Activated B cell treated with CpG ODN at 0.5 μM for 24 hours (primary cell): ENCODE results near the gene MISP. TPM values are rescaled to one million over a fixed set of nuclear protein-coding genes. Genes with fewer than 3 reads are reported as not detected.

Experiments used
- ATAC-seq: fragments of 200-7000 bp; cut with Tn5 transposase; one replicate; pipeline ENCODE4 v1.10.0; 2021; ENCODE audit warnings: low read depth, mild to moderate bottlenecking, moderate library complexity
- CTCF ChIA-PET: fragments of 350-600 bp; sonication (Branson Sonifier 250); formaldehyde crosslinking; loops from one replicate; lab custom pipeline; 2021; ENCODE audit warnings: antibody characterized with exemption; lab: Charles Lee
- POLR2A ChIA-PET: fragments of 350-600 bp; sonication (Branson Sonifier 250); formaldehyde crosslinking; loops from one replicate; lab custom pipeline; 2021; ENCODE audit warnings: antibody characterized with exemption; lab: Charles Lee
- DNase-seq: peaks from one replicate; pipeline ENCODE4 v3.0.0; 2022
- H3K27ac Mint-ChIP-seq: one replicate; pipeline ENCODE4 v1.8.0; 2020; ENCODE audit warnings: mixed read lengths
- H3K27me3 Mint-ChIP-seq: one replicate; pipeline ENCODE4 v1.8.0; 2021; ENCODE audit warnings: mixed read lengths
- H3K36me3 Mint-ChIP-seq: one replicate; pipeline ENCODE4 v1.8.0; 2021; ENCODE audit warnings: low read depth, mixed read lengths
- H3K4me1 Mint-ChIP-seq: one replicate; pipeline ENCODE4 v1.8.0; 2021; ENCODE audit warnings: mixed read lengths
- H3K4me3 Mint-ChIP-seq: one replicate; pipeline ENCODE4 v1.8.0; 2020; ENCODE audit warnings: mild to moderate bottlenecking, mixed read lengths
- H3K9me3 Mint-ChIP-seq: one replicate; pipeline ENCODE4 v1.8.0; 2020; ENCODE audit warnings: mixed read lengths
- intact Hi-C: fragments of 100-400 bp; cut with micrococcal nuclease; formaldehyde crosslinking; loops from one replicate; pipeline ENCODE4 v1.15.1; 2024
- total RNA-seq: library from RNA; stranded (reverse); gene quantifications from 2 replicates; pipeline ENCODE4 v1.2.3, GENCODE V29; 2022
- TF ChIP-seq, protein P1 (sequence below): fragments of 200-600 bp; IDR thresholded peaks from one replicate; pipeline ENCODE4 v1.8.0; 2022; ENCODE audit warnings: antibody characterized with exemption, mild to moderate bottlenecking

The MISP gene
- total RNA-seq, 1 donor from 2014 or later = not detected

DNA sequence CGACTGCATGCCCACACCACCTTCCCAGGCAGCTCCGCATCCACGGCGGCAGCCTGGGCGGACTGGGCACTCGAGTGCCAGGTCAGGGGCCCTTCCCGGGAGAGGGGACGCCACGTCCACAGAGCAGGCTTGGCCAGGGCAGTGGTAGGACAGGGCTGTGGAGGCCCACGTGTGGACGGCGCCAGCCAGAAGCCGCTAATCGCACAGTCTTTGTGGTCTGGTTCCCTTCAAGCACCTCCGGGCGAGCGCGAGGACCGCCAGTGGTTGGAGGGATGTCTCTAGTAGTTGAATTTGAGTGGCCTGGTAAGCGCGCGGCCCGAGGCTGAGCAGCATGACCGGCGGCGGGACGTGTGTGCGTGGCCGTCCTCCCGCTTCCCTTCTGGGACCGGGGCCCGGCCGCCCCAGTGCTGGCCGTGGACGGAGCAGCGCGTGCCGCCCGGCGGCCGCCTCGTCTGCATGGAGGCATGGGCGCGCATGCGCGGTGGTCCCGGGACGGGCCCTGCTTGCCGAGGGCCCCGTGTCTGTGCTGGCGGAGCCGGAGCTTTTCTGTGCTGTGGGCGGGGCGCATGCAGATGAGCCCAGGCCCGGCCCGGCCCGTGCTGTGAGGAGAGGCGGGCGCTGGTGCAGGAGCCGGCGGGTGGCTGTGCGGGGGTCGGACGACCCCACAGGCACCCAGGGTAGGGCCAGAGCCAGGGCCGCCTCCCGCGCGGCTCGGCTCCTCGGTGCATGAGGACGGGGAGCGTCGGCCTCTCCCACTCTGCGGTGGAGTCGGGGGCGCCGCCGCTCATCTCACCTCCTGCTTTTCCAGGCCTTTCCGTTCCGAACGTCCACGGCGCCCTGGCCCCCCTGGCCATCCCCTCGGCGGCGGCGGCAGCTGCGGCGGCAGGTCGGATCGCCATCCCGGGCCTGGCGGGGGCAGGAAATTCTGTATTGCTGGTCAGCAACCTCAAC lies 55.0 kb downstream of the MISP start:
- H3K9me3 Mint-ChIP-seq = no peaks in the 10 kb centered on the region
- no peak overlapping the region for H3K27ac Mint-ChIP-seq
- CTCF ChIA-PET = no interaction called here
- ATAC-seq (no peak), DNase-seq (no peak)
- no peaks in the 10 kb centered on the region for H3K27me3 Mint-ChIP-seq
- H3K4me1 Mint-ChIP-seq = peaks cover 13% of the 10 kb centered on the region
- intact Hi-C loops = no loop called here
- no peak overlapping the region for H3K4me3 Mint-ChIP-seq
- POLR2A ChIA-PET = no interaction called here
- TF ChIP-seq, protein P1, sequence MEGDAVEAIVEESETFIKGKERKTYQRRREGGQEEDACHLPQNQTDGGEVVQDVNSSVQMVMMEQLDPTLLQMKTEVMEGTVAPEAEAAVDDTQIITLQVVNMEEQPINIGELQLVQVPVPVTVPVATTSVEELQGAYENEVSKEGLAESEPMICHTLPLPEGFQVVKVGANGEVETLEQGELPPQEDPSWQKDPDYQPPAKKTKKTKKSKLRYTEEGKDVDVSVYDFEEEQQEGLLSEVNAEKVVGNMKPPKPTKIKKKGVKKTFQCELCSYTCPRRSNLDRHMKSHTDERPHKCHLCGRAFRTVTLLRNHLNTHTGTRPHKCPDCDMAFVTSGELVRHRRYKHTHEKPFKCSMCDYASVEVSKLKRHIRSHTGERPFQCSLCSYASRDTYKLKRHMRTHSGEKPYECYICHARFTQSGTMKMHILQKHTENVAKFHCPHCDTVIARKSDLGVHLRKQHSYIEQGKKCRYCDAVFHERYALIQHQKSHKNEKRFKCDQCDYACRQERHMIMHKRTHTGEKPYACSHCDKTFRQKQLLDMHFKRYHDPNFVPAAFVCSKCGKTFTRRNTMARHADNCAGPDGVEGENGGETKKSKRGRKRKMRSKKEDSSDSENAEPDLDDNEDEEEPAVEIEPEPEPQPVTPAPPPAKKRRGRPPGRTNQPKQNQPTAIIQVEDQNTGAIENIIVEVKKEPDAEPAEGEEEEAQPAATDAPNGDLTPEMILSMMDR = no peak
- H3K36me3 Mint-ChIP-seq = peaks cover 65% of the 10 kb centered on the region

DNA sequence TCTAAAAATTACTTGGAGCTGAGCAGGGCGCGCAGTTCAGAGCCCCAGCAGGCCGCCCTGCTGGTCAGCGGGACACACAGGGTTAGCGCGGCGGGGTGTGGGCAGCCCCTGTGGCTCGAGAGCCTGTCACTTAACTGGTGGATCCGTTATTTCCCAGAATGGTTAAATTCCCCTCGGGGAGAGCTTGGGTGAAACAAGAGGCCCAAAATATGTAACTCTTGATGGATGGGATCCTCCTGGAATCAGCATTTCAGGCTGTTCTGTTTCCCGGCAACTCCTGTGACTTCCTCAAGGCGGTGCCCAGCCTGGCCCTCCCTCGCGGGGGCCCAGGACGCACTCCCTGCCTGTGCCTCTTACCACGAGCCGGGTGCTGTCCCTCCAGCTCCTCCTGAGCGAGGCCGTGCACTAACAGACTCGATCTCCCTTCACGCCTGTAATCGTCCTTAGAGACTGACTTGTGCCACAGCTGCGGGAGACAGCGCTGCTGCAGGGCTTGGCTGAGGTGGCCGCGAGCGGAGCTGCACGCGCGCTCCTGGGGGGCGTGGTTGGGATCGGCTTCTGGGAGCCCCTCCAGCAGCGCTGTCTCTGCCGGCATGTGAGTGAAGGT lies 56.0 kb downstream of the MISP start:
- no peaks in the 10 kb centered on the region for H3K9me3 Mint-ChIP-seq
- peaks cover 65% of the 10 kb centered on the region for H3K36me3 Mint-ChIP-seq
- no peak for ATAC-seq
- DNase-seq = no peak
- no peak overlapping the region for H3K4me3 Mint-ChIP-seq
- no peak overlapping the region for H3K27ac Mint-ChIP-seq
- POLR2A ChIA-PET = interaction anchor here (0.5 kb wide), 1 partner anchor 239 kb away, joined by 3 read pairs; no protein-coding TSS in a partner anchor
- TF ChIP-seq, protein P1 = no peak
- H3K27me3 Mint-ChIP-seq = no peaks in the 10 kb centered on the region
- intact Hi-C loops = no loop called here
- peaks cover 6% of the 10 kb centered on the region for H3K4me1 Mint-ChIP-seq
- CTCF ChIA-PET = no interaction called here

DNA sequence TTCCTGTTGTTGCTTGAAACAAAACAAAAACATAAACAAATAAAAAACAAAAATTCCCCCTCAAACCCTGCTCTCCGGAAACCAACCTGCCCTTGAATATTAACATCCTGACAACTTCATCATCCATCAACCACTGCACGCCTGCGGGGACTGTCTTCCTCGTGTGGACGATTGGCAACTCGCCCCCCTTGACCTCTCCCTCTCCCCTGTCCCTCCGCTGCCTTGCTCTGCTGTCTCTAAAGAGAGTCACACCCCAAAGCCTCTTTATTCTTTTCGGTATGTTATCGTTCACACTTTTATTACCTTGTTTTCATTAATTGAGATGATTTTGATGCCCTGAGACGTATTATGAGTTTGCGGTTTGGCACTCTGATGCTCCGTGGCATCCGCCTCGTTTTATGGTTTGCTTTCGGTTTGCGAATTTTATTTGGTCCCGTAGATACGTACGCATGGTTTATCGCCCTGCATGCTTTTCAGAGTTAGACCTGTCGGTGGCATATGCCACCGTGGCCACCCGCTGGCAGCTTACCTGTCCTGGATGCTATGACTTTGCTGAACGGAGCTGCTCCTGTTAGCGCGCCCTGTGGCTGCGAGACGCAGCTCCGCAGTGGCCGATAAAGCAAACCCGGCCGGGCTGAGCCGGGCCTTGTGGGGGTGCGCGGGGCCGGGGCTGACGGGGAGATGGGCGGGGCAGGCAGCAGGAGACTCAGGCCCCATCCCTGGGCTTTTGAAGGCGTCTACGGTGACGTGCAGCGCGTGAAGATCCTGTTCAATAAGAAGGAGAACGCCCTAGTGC lies 56.9 kb downstream of the MISP start:
- Mint-ChIP-seq H3K4me1 (no peaks in the 10 kb centered on the region), H3K9me3 (no peaks in the 10 kb centered on the region), H3K36me3 (peaks cover 64% of the 10 kb centered on the region), H3K4me3 (no peak overlapping the region), H3K27me3 (no peaks in the 10 kb centered on the region), H3K27ac (peak overlapping the region; percentile 1)
- ChIA-PET POLR2A (interaction anchor here (0.5 to 1.4 kb wide), 3 partner anchors 9 to 240 kb away, joined by 3 to 5 read pairs (median 3); no protein-coding TSS in a partner anchor), CTCF (no interaction called here)
- TF ChIP-seq, protein P1 = no peak
- no peak for ATAC-seq
- no peak for DNase-seq
- intact Hi-C loops = no loop called here

DNA sequence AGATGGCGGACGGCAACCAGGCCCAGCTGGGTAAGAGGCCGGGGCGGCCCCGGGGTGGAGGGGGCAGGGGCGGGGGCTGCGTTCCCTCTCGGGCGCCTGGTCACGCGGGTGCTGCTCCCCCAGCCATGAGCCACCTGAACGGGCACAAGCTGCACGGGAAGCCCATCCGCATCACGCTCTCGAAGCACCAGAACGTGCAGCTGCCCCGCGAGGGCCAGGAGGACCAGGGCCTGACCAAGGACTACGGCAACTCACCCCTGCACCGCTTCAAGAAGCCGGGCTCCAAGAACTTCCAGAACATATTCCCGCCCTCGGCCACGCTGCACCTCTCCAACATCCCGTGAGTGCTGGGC lies 57.5 kb downstream of the MISP start:
- ChIA-PET CTCF (no interaction called here), POLR2A (interaction anchor here (0.6 to 1.4 kb wide), 2 partner anchors 9 to 108 kb away, joined by 3 to 5 read pairs; no protein-coding TSS in a partner anchor)
- no peak for ATAC-seq
- Mint-ChIP-seq H3K27me3 (no peaks in the 10 kb centered on the region), H3K9me3 (no peaks in the 10 kb centered on the region), H3K36me3 (peaks cover 63% of the 10 kb centered on the region), H3K4me1 (no peaks in the 10 kb centered on the region), H3K4me3 (no peak overlapping the region), H3K27ac (no peak overlapping the region)
- TF ChIP-seq, protein P1 = no peak
- intact Hi-C loops = no loop called here
- DNase-seq = no peak
